Esophagus squamous epithelium (tissue), 4 donors: ENCODE measurements around the gene PTPRT.

ENCODE experiments used
- CTCF ChIP-seq, 6 experiments: fragments of 450-650 bp in 4 of 6; fragments of 200-600 bp in 2 of 6; sonication (generic) in 2 of 6; IDR thresholded peaks; one replicate each; pipeline ENCODE4 v1.5.1; 2016 to 2019; ENCODE audit warnings: antibody characterized with exemption in 6 of 6, mild to moderate bottlenecking in 4 of 6, moderate library complexity in 4 of 6
- POLR2A ChIP-seq, 4 donors: fragments of 450-650 bp; IDR thresholded peaks; one replicate each; pipeline ENCODE4 v1.6.1; 2017; ENCODE audit warnings: antibody characterized with exemption in 4 of 4, mild to moderate bottlenecking in 4 of 4, moderate library complexity in 3 of 4

- TF ChIP-seq CTCF (IDR thresholded peaks at IDR 0.05) (no peak), POLR2A (IDR thresholded peaks at IDR 0.05) (no peak)
These were observed 124.4 kb downstream of the PTPRT start for GRCh38 chr20:43065299-43065698.
